HG03135 (cell line): ENCODE data around the gene MINAR1.
"Not testable (repeated sequence)": the region's sequence is repeated elsewhere in the genome, so short reads cannot be mapped to it uniquely, and the experiment has no call there.

Experiments
- ATAC-seq: cut with Tn5 transposase; IDR thresholded peaks from one replicate; pipeline ENCODE4 v1.9.1; 2021; ENCODE audit warnings: mild to moderate bottlenecking, moderate library complexity; ENCODE audit not compliant: unreplicated experiment

Gene MINAR1

GRCh38 chr15:79431636-79432344 lies at the start of gene MINAR1:
Gene MINAR1 (plus strand): TSS chr15:79432336. CDS start chr15:79456148, 23,812 bp downstream.
- ATAC-seq: no peak

GRCh38 chr15:79394231-79394630 lies 37.9 kb upstream of the MINAR1 start:
- no peak for ATAC-seq

- ATAC-seq: no peak
These were observed 35.3 kb upstream of the MINAR1 start for GRCh38 chr15:79396850-79397249.

GRCh38 chr15:79397269-79397910 lies 34.7 kb upstream of the MINAR1 start:
- ATAC-seq: no peak

GRCh38 chr15:79399606-79400005 lies 32.5 kb upstream of the MINAR1 start:
- no peak for ATAC-seq

- no peak for ATAC-seq
These were observed 31.5 kb upstream of the MINAR1 start for GRCh38 chr15:79400650-79401049.

GRCh38 chr15:79401301-79401700 lies 30.8 kb upstream of the MINAR1 start:
- ATAC-seq: no peak

- no peak for ATAC-seq
These were observed 30.0 kb upstream of the MINAR1 start for GRCh38 chr15:79402136-79402535.

GRCh38 chr15:79403501-79403900 lies 28.6 kb upstream of the MINAR1 start:
- no peak for ATAC-seq

GRCh38 chr15:79406210-79406609 lies 25.9 kb upstream of the MINAR1 start:
- ATAC-seq: no peak

- no peak for ATAC-seq
These were observed 24.1 kb upstream of the MINAR1 start for GRCh38 chr15:79408041-79408440.

GRCh38 chr15:79410237-79410636 lies 21.9 kb upstream of the MINAR1 start:
- ATAC-seq: no peak

- ATAC-seq: no peak
These were observed 20.1 kb upstream of the MINAR1 start for GRCh38 chr15:79412010-79412409.

- ATAC-seq: no peak
These were observed 19.7 kb upstream of the MINAR1 start for GRCh38 chr15:79412429-79412828.

- no peak for ATAC-seq
These were observed 15.3 kb upstream of the MINAR1 start for GRCh38 chr15:79416876-79417275.

GRCh38 chr15:79418693-79419279 lies 13.3 kb upstream of the MINAR1 start:
- ATAC-seq: no peak

GRCh38 chr15:79425591-79426295 lies 6.4 kb upstream of the MINAR1 start:
- ATAC-seq: no peak

- ATAC-seq: not testable (repeated sequence)
These were observed 5.2 kb upstream of the MINAR1 start for GRCh38 chr15:79426899-79427298.

GRCh38 chr15:79427781-79428598 lies 4.1 kb upstream of the MINAR1 start:
- no peak for ATAC-seq

GRCh38 chr15:79430901-79431635 lies 1.1 kb upstream of the MINAR1 start:
- no peak for ATAC-seq
